Islet precursor cell (in vitro differentiated cells): ENCODE data around the gene DNAAF9.

Experiments used
- DNase-seq: peaks from one replicate; pipeline ENCODE4 v3.0.0-alpha.2; 2018

The DNAAF9 gene

DNA sequence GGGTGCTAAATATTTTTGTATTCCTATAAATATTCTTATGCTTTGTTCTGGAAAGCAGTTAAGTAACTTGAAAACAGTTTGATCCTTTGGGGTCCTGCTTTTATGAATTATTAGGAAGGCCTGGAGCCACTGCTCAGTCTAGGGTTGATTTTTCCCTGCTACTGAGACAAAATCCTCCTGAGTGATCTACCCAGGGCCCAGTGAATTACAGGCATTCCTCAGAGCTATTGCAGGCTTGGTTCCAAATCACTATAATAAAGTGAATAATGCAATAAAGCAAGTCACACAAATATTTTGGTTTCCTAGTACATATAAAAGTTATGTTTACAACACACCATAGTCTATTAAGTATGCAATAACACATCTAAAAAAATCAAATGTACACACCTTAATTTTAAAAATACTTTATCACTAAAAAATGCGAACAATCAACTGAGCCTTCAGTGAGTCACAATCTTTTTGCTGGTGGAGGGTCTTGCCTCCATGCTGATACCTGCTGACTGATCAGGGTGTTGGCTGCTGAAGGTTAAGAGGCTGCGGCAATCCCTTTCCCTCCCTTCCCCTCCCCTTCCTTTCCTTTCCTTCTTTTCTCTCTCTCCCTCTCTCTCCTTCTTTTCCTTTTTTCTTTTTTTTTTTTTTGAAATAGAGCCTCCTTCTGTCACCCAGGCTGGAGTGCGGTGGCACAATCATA lies 43.0 kb downstream of the DNAAF9 start:
- DNase-seq: no peak

GRCh38 chr20:3360752-3361151 lies 46.7 kb downstream of the DNAAF9 start:
- DNase-seq: no peak

DNA sequence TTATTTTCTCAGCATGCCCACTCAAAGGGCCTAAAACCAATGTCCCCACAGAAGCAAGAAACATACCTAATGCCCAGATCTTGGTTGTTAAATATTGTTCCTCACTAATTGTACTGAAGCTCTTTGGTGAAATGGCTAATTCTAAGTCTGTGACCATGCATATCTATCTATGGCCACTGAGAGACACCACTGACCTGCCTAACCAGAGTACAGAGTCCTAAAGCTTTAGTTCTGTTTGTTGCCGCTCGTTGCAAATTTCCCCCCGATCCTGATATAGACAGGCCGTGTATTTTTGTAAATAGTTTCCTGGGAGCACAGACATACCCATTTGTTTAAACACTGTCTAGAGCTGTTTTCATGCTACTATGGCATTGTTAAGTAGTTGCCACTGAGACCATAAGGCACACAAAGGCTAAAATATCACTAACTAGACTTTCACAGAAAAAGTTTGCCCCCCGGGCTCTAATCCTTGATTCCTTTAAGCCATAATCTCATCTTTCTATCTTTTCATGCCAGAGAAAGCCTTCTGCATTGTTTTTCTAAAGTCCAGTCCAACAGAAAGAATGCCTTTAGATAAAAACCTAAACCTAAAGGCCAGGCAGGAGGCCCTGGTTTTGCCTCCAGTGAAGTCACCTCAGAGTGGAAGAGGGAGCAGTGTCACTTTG lies 48.7 kb downstream of the DNAAF9 start:
- no peak for DNase-seq
